Right atrium auricular region (tissue), 2 donors: Measurements from ENCODE around the gene ALMS1. TPM values are rescaled to one million over a fixed set of nuclear protein-coding genes. Genes with fewer than 3 reads are reported as not detected.
"Not testable (repeated sequence)": the region's sequence is repeated elsewhere in the genome, so short reads cannot be mapped to it uniquely, and the experiment has no call there.

Experiments
- DNase-seq: peaks from one replicate; pipeline ENCODE4 v3.0.0-alpha.2; 2019; ENCODE audit warnings: low spot score
- H3K27ac ChIP-seq, 2 donors: fragments of 200-600 bp; sonication (generic); 1 replicate in 1 of 2; 2 replicates in 1 of 2; pipeline ENCODE4 v1.5.1; 2016 to 2019
- H3K27me3 ChIP-seq, 2 donors: fragments of 200-600 bp; sonication (generic); one replicate each; pipeline versions ENCODE4 v1.5.1 to v1.6.0; 2017 to 2019
- H3K36me3 ChIP-seq: fragments of 200-600 bp; sonication (generic); one replicate; pipeline ENCODE4 v1.5.1; 2016
- H3K4me1 ChIP-seq, 2 donors: fragments of 200-600 bp; sonication (generic); one replicate each; pipeline versions ENCODE4 v1.5.1 to v1.6.0; 2017 to 2019
- H3K4me3 ChIP-seq, 2 donors: fragments of 200-600 bp; sonication (generic); 1 replicate in 1 of 2; 2 replicates in 1 of 2; pipeline ENCODE4 v1.5.1; 2017 to 2019; ENCODE audit warnings: mild to moderate bottlenecking in 1 of 2, moderate library complexity in 1 of 2
- H3K9me3 ChIP-seq, 2 donors: fragments of 200-600 bp; sonication (generic); one replicate each; pipeline ENCODE4 v1.5.1; 2019
- CTCF ChIP-seq, 2 donors: fragments of 200-600 bp; sonication (generic); IDR thresholded peaks; one replicate each; pipeline ENCODE4 v1.5.1; 2019; ENCODE audit warnings: antibody characterized with exemption in 2 of 2
- total RNA-seq, 2 donors: library from RNA; depleted of rRNA; stranded (reverse); fragments of >200 nt; gene quantifications; one replicate each; pipeline ENCODE4 v1.1.0, GENCODE V29; 2016

ALMS1 gene
- total RNA-seq, 2 donors from 2014 or later: 8.7 to 14.9 TPM

- no peak overlapping the region for H3K4me3 ChIP-seq
- no peak for TF ChIP-seq CTCF (IDR thresholded peaks at IDR 0.05)
- peaks cover 26% of the 10 kb centered on the region for H3K36me3 ChIP-seq
- no peak for DNase-seq
- H3K9me3 ChIP-seq: peaks cover 3 to 16% of the 10 kb centered on the region in 2 donors
- H3K4me1 ChIP-seq: no peaks in the 10 kb centered on the region
- H3K27me3 ChIP-seq: no peaks in the 10 kb centered on the region
- no peak overlapping the region for H3K27ac ChIP-seq
Measured at GRCh38 chr2:73532381-73532780, 146.7 kb downstream of the ALMS1 start.

DNA sequence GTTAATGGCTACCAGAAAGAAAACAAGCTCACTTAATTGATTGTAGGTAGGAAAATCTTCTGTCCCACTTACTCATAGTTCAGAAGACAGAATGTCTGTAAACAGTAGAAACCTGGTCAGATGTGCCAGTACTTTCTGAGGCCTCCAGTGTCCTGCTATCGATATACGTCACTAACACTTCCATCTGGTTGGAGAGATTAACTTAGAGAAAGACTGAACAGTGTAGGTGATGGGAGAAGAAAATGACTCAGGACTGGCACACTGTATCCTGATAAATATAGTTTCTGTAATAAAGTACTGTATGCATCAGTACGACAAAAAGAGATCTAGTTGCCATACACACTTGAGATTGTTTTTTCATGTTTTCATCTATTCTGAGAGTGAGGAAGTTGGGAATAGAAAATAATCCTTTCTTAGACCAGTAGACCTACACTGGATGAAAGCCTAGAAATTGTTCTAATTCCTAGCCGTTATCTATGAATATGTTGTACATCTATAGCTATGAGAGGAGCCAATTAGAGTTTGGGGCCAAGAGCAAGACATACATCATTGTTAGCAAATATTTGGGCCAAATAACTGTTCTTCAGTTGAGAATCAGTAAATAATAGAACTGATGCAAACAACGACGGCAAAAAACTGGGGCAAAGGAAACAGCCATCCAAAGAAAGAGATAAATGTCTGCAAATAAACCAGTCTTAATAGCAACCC lies 150.7 kb downstream of the ALMS1 start:
- H3K36me3 ChIP-seq: peaks cover 32% of the 10 kb centered on the region
- peaks cover 0 to 6% of the 10 kb centered on the region in 2 donors for H3K9me3 ChIP-seq

GRCh38 chr2:73560875-73561274 lies 175.2 kb downstream of the ALMS1 start:
- H3K4me1 ChIP-seq, H3K27ac ChIP-seq, H3K27me3 ChIP-seq, H3K4me3 ChIP-seq, H3K9me3 ChIP-seq, DNase-seq: not testable (repeated sequence)
- peaks cover 13% of the 10 kb centered on the region for H3K36me3 ChIP-seq

More for the DNA sequence above, 150.7 kb downstream of the ALMS1 start:
- DNase-seq: no peak
- Histone ChIP-seq H3K27me3 (no peaks in the 10 kb centered on the region), H3K4me3 (no peak overlapping the region), H3K27ac (no peak overlapping the region), H3K4me1 (no peaks in the 10 kb centered on the region)
- no peak for TF ChIP-seq CTCF (IDR thresholded peaks at IDR 0.05)

DNA sequence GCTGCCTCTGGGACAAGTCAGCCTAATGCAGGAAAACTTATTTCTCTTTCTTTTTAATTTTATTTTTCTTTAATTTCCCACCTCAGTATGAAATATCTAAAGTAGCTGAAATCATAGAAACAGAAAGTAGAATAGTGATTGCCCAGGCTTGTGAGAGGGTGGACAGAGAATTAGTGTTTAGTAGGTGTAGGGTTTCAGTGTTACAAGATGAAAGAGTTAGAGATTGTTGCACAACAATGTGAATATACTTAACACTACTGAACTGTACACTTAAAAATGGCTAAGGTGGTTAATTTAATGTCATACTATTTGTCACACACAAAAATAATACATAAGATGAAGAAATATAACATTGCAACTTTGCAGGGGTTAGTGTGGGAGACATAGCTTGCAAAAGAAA lies 175.8 kb downstream of the ALMS1 start:
- Histone ChIP-seq H3K4me3 (no peak overlapping the region), H3K9me3 (no peaks in the 10 kb centered on the region), H3K36me3 (peaks cover 13% of the 10 kb centered on the region), H3K27me3 (no peaks in the 10 kb centered on the region), H3K27ac (no peak overlapping the region), H3K4me1 (no peaks in the 10 kb centered on the region)
- DNase-seq: no peak
- TF ChIP-seq CTCF (IDR thresholded peaks at IDR 0.05): no peak

DNA sequence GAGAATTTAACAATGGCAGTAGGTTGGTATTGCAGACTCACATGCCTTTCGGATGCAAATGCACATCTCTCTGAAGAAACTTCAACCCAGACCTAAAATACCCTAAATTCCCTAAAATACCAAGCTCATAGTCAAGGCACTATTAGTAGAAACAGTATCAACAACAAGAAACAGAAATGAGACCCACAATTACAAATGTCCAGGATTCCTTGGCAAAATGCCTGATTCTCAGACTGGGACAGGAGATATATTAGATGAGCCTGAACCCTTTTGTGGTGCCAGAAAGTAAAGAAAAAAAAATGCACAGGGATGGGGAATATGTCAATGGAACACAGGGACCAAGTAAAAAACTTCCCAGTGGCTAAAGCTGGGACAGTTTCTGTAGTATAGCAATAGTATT lies 179.3 kb downstream of the ALMS1 start:
- H3K4me1 ChIP-seq: no peaks in the 10 kb centered on the region
- DNase-seq: no peak
- TF ChIP-seq CTCF (IDR thresholded peaks at IDR 0.05): no peak

GRCh38 chr2:73566288-73566878 lies 180.7 kb downstream of the ALMS1 start:
- no peaks in the 10 kb centered on the region for H3K36me3 ChIP-seq
- no peaks in the 10 kb centered on the region for H3K9me3 ChIP-seq
- no peaks in the 10 kb centered on the region for H3K4me1 ChIP-seq
- no peak overlapping the region for H3K27ac ChIP-seq
- DNase-seq: no peak
- no peak for TF ChIP-seq CTCF (IDR thresholded peaks at IDR 0.05)
- H3K27me3 ChIP-seq: no peaks in the 10 kb centered on the region
- no peak overlapping the region for H3K4me3 ChIP-seq

More for the DNA sequence above, 179.3 kb downstream of the ALMS1 start:
- H3K27me3 ChIP-seq: no peaks in the 10 kb centered on the region
- peaks cover 5% of the 10 kb centered on the region for H3K36me3 ChIP-seq
- H3K27ac ChIP-seq: no peak overlapping the region
- H3K4me3 ChIP-seq: no peak overlapping the region
- no peaks in the 10 kb centered on the region for H3K9me3 ChIP-seq
